Endothelial cell of umbilical vein (primary cell): ENCODE results near the gene NR5A1. TPM values are rescaled to one million over a fixed set of nuclear protein-coding genes. Genes with fewer than 3 reads are reported as not detected.

ENCODE experiments used
- BruUV-seq: library from RNA; stranded (reverse); fragments of 400-500 nt; replicated peaks from 2 replicates; lab custom pipeline; 2021; lab: Mats Ljungman, UMichigan
- CTCF ChIA-PET: fragments of 300-600, 350-600 bp; sonication (Branson Sonifier 250); formaldehyde crosslinking; loops from one replicate; lab custom pipeline; 2021; ENCODE audit warnings: antibody characterized with exemption, inconsistent platforms; lab: Charles Lee
- POLR2A ChIA-PET: fragments of 300-600, 350-600 bp; sonication (Branson Sonifier 250); formaldehyde crosslinking; loops from one replicate; lab custom pipeline; 2021; ENCODE audit warnings: antibody characterized with exemption, inconsistent platforms; lab: Charles Lee
- DNase-seq: peaks from one replicate; pipeline ENCODE4 v3.0.0-alpha.2; 2011; ENCODE audit warnings: low read depth, low spot score
- FAIRE-seq: peaks from 2 replicates; lab custom pipeline; 2011; peaks lifted over from hg19 to GRCh38; lab: Jason Lieb, UNC
- H2AFZ ChIP-seq: 2 replicates; pipeline ENCODE4 v1.6.0; 2012; ENCODE audit warnings: low read depth, low read length, control low read depth, inconsistent platforms
- H3K27ac ChIP-seq: 2 replicates; pipeline ENCODE4 v1.5.1; 2011; ENCODE audit warnings: low read depth, mild to moderate bottlenecking, control low read depth, low read length, moderate library complexity; ENCODE audit not compliant: insufficient read depth
- H3K27me3 ChIP-seq, 2 experiments: 2 replicates each; pipeline versions ENCODE4 v1.6.0 to v1.6.1; 2011; ENCODE audit warnings: low read length in 2 of 2, mixed read lengths in 1 of 2; ENCODE audit not compliant: control insufficient read depth in 2 of 2, insufficient read depth in 2 of 2
- H3K36me3 ChIP-seq, 2 experiments: 2 replicates in 1 of 2; 3 replicates in 1 of 2; pipeline ENCODE4 v1.5.1; 2011; ENCODE audit warnings: low read length in 2 of 2, mild to moderate bottlenecking in 1 of 2, moderate library complexity in 1 of 2; ENCODE audit not compliant: control insufficient read depth in 2 of 2, insufficient read depth in 2 of 2; ENCODE audit errors: extremely low read depth in 1 of 2
- H3K4me1 ChIP-seq: 3 replicates; pipeline ENCODE4 v1.5.1; 2011; ENCODE audit warnings: mild to moderate bottlenecking, low read length; ENCODE audit not compliant: control insufficient read depth, insufficient read depth; ENCODE audit errors: extremely low read depth
- H3K4me2 ChIP-seq: 2 replicates; pipeline ENCODE4 v1.6.1; 2011; ENCODE audit warnings: low read length, control low read depth, mixed read lengths; ENCODE audit not compliant: insufficient read depth
- H3K4me3 ChIP-seq, 3 experiments: fragments of 200-600 bp in 1 of 3; sonication (generic), shearing (Covaris generic) in 1 of 3; replicated peaks in 1 of 3; 2 replicates each; pipeline ENCODE4 v1.5.1; 2011 to 2016; ENCODE audit warnings: control low read depth in 3 of 3, low read length in 3 of 3, mild to moderate bottlenecking in 2 of 3, inconsistent platforms in 1 of 3, low read depth in 1 of 3, moderate library complexity in 1 of 3; ENCODE audit not compliant: insufficient read depth in 1 of 3
- H3K79me2 ChIP-seq: 2 replicates; pipeline ENCODE4 v1.6.0; 2012; ENCODE audit warnings: low read length, inconsistent platforms; ENCODE audit not compliant: control insufficient read depth, insufficient read depth
- H3K9ac ChIP-seq: replicated peaks from 2 replicates; pipeline ENCODE3; 2011; ENCODE audit warnings: low read length, control low read depth; ENCODE audit not compliant: insufficient read depth; ENCODE audit errors: extremely low read depth
- H3K9me1 ChIP-seq: replicated peaks from 3 replicates; pipeline ENCODE4 v1.6.0; 2011; ENCODE audit warnings: mild to moderate bottlenecking, low read length; ENCODE audit not compliant: control insufficient read depth, insufficient read depth; ENCODE audit errors: extremely low read depth
- H3K9me3 ChIP-seq: replicated peaks from 2 replicates; pipeline ENCODE4 v1.5.1; 2012; ENCODE audit warnings: low read length, inconsistent platforms; ENCODE audit not compliant: control insufficient read depth, insufficient read depth
- H4K20me1 ChIP-seq: replicated peaks from 2 replicates; pipeline ENCODE3; 2011; ENCODE audit warnings: mild to moderate bottlenecking, low read length; ENCODE audit not compliant: control insufficient read depth, insufficient read depth; ENCODE audit errors: extremely low read depth
- EZH2 ChIP-seq: IDR thresholded peaks from 2 replicates; pipeline ENCODE4 v1.6.1; 2012; ENCODE audit warnings: borderline replicate concordance, low read depth, mild to moderate bottlenecking, moderate library complexity, low read length, inconsistent platforms; ENCODE audit not compliant: severe bottlenecking
- FOS ChIP-seq: IDR thresholded peaks from 2 replicates; pipeline ENCODE4 v1.6.1; 2011; ENCODE audit warnings: mild to moderate bottlenecking, low read length, moderate library complexity, borderline replicate concordance; ENCODE audit not compliant: insufficient read depth
- GATA2 ChIP-seq: IDR thresholded peaks from 2 replicates; pipeline ENCODE4 v1.7.0; 2011; ENCODE audit warnings: low read depth, mild to moderate bottlenecking, moderate library complexity, mixed read lengths, low read length; ENCODE audit not compliant: insufficient read length, insufficient read depth
- JUN ChIP-seq: IDR thresholded peaks from 2 replicates; pipeline ENCODE4 v1.6.1; 2011; ENCODE audit warnings: borderline replicate concordance, low read depth; ENCODE audit not compliant: insufficient read length, insufficient read depth
- MYC ChIP-seq: IDR thresholded peaks from one replicate; pipeline ENCODE4 v1.6.1; 2011; ENCODE audit warnings: mild to moderate bottlenecking, low read depth, low read length
- POLR2A ChIP-seq: IDR thresholded peaks from 2 replicates; pipeline ENCODE4 v1.6.1; 2012; ENCODE audit warnings: low read depth, mild to moderate bottlenecking, control low read depth, low read length
- POLR2AphosphoS5 ChIP-seq: IDR thresholded peaks from 2 replicates; pipeline ENCODE4 v1.6.1; 2012; ENCODE audit warnings: low read depth, mild to moderate bottlenecking, control low read depth, low read length, moderate library complexity; ENCODE audit not compliant: insufficient read depth
- dilution Hi-C: fragments of 300-500 bp; cut with MboI; formaldehyde crosslinking; loops from one replicate; pipeline ENCODE4 v1.15.0; 2019; ENCODE audit warnings: low sequenced_read_pairs; ENCODE audit not compliant: extremely low pct_ligation_motif_present
- intact Hi-C: fragments of 100-400 bp; cut with micrococcal nuclease; formaldehyde crosslinking; loops from one replicate; pipeline ENCODE4 v1.10.0; 2022
- polyA plus RNA-seq, 4 experiments: library from polyadenylated mRNA; depleted of rRNA in 3 of 4; stranded (reverse) in 3 of 4; unstranded in 1 of 4; fragments of >200 nt; gene quantifications; 2 replicates each; pipeline versions ENCODE4 v1.2.1 to v1.2.3, GENCODE V29; 2011 to 2012; ENCODE audit warnings: missing spikeins in 1 of 4
- total RNA-seq: library from RNA; stranded (reverse); gene quantifications from 2 replicates; pipeline ENCODE4 v1.2.3, GENCODE V29; 2021
- TF ChIP-seq, protein P1 (sequence below), 2 donors: IDR thresholded peaks; 1 replicate in 1 of 2; 2 replicates in 1 of 2; pipeline ENCODE4 v1.5.1; 2011; ENCODE audit warnings: low read length in 2 of 2, mild to moderate bottlenecking in 2 of 2, moderate library complexity in 2 of 2, control low read depth in 1 of 2, inconsistent platforms in 1 of 2, low read depth in 1 of 2; ENCODE audit not compliant: insufficient read depth in 1 of 2; ENCODE audit errors: extremely low read depth in 1 of 2
- TF ChIP-seq, protein P2 (sequence below): IDR thresholded peaks from 2 replicates; pipeline ENCODE4 v1.6.1; 2011; ENCODE audit not compliant: insufficient read depth, insufficient read length

Gene NR5A1
- total and polyA plus RNA-seq, 2 donors (not counting 3 experiments of a cell fraction or from before 2014, with no cell fraction given): not detected

DNA sequence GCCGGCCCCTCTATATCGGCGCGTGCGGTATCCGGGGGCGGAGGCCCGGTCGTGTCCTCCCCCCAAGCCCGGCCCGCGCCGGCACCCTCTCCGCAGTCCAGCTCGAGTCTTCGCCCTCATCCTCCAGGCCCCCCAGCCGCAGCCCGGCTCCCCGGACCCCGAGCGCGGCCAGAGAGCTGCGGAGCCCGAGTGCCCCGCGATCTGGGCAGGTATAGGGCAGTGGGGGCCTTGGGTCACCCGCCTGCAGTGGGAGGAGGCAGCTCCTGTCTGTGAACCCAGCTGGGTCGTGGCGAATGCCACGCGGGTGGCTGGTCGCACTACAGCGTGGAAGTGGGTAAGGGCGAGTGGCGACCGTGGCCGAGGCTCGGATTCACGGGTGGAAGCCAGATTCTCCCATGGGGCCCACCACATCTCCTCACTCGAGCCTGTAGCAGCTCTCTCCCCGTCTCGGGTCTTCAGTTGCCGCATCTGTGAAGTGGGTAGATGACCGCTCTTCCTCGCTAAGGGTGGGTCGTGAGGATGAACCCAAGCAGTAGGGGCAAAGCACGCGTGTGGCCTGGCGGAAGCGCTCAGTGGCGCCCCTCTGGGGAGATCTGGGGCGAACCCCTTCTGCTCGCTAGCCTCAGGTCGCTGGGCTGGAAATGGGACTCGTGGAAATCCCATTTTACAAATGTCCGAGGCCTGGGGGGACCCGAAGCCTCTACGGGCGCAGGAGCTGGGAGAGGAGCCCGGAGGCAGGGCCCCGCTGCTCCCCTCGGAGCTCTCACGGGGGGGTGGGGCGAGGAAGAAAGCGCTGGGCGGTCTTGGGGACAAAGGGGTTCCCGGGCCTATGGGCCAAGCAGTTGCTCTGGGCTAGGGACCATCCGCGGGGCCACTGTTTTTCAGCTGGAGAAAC is 1.9 kb downstream of the NR5A1 start:
- no peak overlapping the region for H3K27ac ChIP-seq
- ChIA-PET CTCF (interaction anchor here (1.0 to 1.3 kb wide), 2 partner anchors 18 to 32 kb away, joined by 3 to 4 read pairs; no protein-coding TSS in a partner anchor), POLR2A (no interaction called here)
- H3K4me1 ChIP-seq: no peaks in the 10 kb centered on the region
- H3K27me3 ChIP-seq: peaks cover 41 to 50% of the 10 kb centered on the region in 2 experiments
- H3K4me2 ChIP-seq: no peak overlapping the region
- H4K20me1 ChIP-seq: no peaks in the 10 kb centered on the region
- DNase-seq: no peak
- H3K79me2 ChIP-seq: no peaks in the 10 kb centered on the region
- no peaks in the 10 kb centered on the region for H3K9me3 ChIP-seq
- H3K9ac ChIP-seq: no peak overlapping the region
- intact Hi-C loops: no loop called here
- no TSS peak for BruUV-seq
- FAIRE-seq: no peak
- no peak overlapping the region for H3K4me3 ChIP-seq
- H3K36me3 ChIP-seq: no peaks in the 10 kb centered on the region
- dilution Hi-C loops: no loop called here
- TF ChIP-seq, protein P1, sequence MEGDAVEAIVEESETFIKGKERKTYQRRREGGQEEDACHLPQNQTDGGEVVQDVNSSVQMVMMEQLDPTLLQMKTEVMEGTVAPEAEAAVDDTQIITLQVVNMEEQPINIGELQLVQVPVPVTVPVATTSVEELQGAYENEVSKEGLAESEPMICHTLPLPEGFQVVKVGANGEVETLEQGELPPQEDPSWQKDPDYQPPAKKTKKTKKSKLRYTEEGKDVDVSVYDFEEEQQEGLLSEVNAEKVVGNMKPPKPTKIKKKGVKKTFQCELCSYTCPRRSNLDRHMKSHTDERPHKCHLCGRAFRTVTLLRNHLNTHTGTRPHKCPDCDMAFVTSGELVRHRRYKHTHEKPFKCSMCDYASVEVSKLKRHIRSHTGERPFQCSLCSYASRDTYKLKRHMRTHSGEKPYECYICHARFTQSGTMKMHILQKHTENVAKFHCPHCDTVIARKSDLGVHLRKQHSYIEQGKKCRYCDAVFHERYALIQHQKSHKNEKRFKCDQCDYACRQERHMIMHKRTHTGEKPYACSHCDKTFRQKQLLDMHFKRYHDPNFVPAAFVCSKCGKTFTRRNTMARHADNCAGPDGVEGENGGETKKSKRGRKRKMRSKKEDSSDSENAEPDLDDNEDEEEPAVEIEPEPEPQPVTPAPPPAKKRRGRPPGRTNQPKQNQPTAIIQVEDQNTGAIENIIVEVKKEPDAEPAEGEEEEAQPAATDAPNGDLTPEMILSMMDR (IDR thresholded peaks at IDR 0.05; ENCODE audit: extremely low read depth in 1 of 2, insufficient read depth in 1 of 2, low read depth in 1 of 2, low read length in 2 of 2): no peak
- TF ChIP-seq, protein P2, sequence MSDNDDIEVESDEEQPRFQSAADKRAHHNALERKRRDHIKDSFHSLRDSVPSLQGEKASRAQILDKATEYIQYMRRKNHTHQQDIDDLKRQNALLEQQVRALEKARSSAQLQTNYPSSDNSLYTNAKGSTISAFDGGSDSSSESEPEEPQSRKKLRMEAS: no peak
- no peak for TF ChIP-seq POLR2AphosphoS5
- TF ChIP-seq POLR2A: no peak
- no peak for TF ChIP-seq EZH2
- no peak for TF ChIP-seq MYC
- TF ChIP-seq GATA2: no peak
- TF ChIP-seq JUN: no peak
- TF ChIP-seq FOS: no peak
- H2AFZ ChIP-seq: no peak overlapping the region
- no peaks in the 10 kb centered on the region for H3K9me1 ChIP-seq
